AG10803 (cell line): Measurements from ENCODE around the gene AHCTF1.
A peak's percentile ranks its signal among the peaks of the same experiment; 100 is the strongest.

Experiments used
- DNase-seq: peaks from one replicate; pipeline ENCODE4 v3.0.0; 2010; ENCODE audit warnings: low read depth
- H3K4me3 ChIP-seq: 2 replicates; pipeline ENCODE4 v1.5.1; 2011; ENCODE audit warnings: mild to moderate bottlenecking, low read length, control low read depth
- CTCF ChIP-seq: conservative IDR thresholded peaks from 2 replicates; pipeline ENCODE4 v1.5.1; 2011; ENCODE audit warnings: mild to moderate bottlenecking, low read length, control low read depth, inconsistent platforms

AHCTF1 gene

GRCh38 chr1:246946366-246946765 is 14.6 kb upstream of the AHCTF1 start:
- no peak overlapping the region for H3K4me3 ChIP-seq
- TF ChIP-seq CTCF: no peak
- no peak for DNase-seq

DNA sequence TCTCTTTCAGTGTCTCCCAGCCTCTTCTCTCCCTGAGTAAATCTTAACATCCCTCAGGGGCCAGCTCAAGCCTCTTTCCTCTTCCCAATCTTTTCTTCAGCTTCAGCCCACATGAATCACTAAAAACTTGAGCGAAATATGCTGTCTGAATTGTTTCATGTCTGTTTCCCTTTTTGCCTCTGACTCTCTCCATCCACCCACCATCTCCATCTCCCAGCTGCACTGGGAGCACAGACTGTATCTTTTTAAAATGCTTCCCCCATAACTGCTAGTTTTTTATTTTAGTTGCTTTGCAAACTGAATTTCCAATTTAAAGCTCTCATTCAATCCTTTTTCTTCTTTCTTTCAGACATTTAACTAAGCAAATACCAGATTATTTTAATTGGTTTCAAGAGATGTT is 3.0 kb upstream of the AHCTF1 start:
- TF ChIP-seq CTCF: no peak
- no peak overlapping the region for H3K4me3 ChIP-seq
- no peak for DNase-seq

GRCh38 chr1:246933893-246934292 is 2.1 kb upstream of the AHCTF1 start:
- DNase-seq: no peak
- TF ChIP-seq CTCF: no peak
- no peak overlapping the region for H3K4me3 ChIP-seq

GRCh38 chr1:246932366-246932700 is 585 bp upstream of the AHCTF1 start:
- peak overlapping the region; percentile 85 for H3K4me3 ChIP-seq
- TF ChIP-seq CTCF: no peak
- DNase-seq: no peak

GRCh38 chr1:246930830-246931548 is 759 bp downstream of the AHCTF1 start:
- DNase-seq: peak; percentile 62
- peak overlapping the region; percentile 85 for H3K4me3 ChIP-seq
- no peak for TF ChIP-seq CTCF

DNA sequence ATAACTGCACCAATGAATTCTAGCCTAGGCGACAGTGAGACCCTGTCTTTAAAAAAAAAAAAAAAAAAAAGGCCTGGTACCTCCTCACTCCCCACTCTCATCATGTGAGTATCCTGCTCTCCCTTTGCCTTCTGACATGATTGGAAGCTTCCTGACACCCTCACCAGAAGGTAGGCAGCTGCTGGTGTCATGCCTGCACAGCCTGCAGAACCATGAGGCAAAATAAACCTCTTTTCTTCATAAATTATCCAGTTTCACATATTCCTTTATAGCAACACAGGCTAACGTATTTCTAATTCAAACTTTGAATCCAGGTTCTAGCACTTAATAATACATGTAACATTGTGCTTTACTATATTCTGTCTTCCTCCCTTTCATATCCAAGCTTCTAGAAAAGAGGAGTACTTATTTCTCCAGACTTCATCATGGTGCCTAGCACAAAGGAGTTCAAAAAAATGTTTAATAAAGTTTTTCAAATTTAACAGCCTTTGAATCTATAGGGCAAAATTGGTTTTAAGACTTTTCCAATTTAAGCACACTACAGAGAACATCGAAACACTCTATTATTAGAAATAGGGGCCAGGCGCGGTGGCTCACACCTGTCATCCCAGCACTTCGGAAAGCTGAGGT is 5.6 kb downstream of the AHCTF1 start:
- DNase-seq: no peak
- H3K4me3 ChIP-seq: no peak overlapping the region
- TF ChIP-seq CTCF: no peak

DNA sequence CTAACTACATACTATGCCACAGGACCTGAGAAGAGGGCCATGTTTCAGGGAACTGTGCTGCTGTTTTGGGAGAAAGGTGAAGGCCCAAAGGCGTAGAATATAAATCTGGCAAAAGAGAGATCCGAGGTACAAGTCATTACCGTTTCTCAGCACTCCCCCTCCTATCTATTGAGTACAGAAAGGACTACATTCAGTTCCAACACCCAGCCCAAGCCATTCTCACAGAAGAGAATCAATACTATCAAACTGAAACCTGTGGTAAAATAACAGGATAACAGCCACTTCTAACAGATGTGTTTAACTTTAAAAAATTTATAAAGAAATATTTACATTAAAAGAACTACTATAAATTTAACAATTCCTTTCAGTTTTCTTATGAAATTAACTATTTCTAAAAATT is 7.8 kb downstream of the AHCTF1 start:
- no peak for TF ChIP-seq CTCF
- no peak for DNase-seq
- H3K4me3 ChIP-seq: no peak overlapping the region
